Measurements from ENCODE around the gene PCDH17. TPM values are rescaled to one million over a fixed set of nuclear protein-coding genes. Genes with fewer than 3 reads are reported as not detected.

The PCDH17 gene
- total RNA-seq, 4 donors from 2014 or later: 4.6 to 10.8 (median 7.4) TPM

- H3K9me3 ChIP-seq: no peaks in the 10 kb centered on the region
- peaks cover 0 to 37% (median 3%) of the 10 kb centered on the region in 4 donors for H3K4me1 ChIP-seq
- no peaks in the 10 kb centered on the region for H3K36me3 ChIP-seq
- no peak for TF ChIP-seq POLR2A (IDR thresholded peaks at IDR 0.05)
- TF ChIP-seq CTCF (IDR thresholded peaks at IDR 0.05): no peak
- no peak for TF ChIP-seq EP300 (IDR thresholded peaks at IDR 0.05)
- H3K4me3 ChIP-seq: peak overlapping the region in 1 of 4 donors; percentile 60
- peak overlapping the region in 1 of 4 donors; percentile 11 for H3K27ac ChIP-seq
- WGBS, 2 donors: 55 to 59% methylated on average over 2 of the region's 2 CpGs
- no peak for DNase-seq (ENCODE audit: low spot score in 2 of 2)
- H3K27me3 ChIP-seq: peaks cover 0 to 40% of the 10 kb centered on the region in 2 donors
Observed at GRCh38 chr13:57635541-57636085, 4.1 kb downstream of the PCDH17 start.

- Histone ChIP-seq H3K36me3 (no peaks in the 10 kb centered on the region), H3K27me3 (peaks cover 0 to 31% of the 10 kb centered on the region in 2 donors), H3K4me1 (peaks cover 0 to 26% (median 2%) of the 10 kb centered on the region in 4 donors), H3K27ac (no peak overlapping the region), H3K9me3 (no peaks in the 10 kb centered on the region), H3K4me3 (no peak overlapping the region)
- TF ChIP-seq EP300 (IDR thresholded peaks at IDR 0.05): no peak
- TF ChIP-seq CTCF (IDR thresholded peaks at IDR 0.05): no peak
- no peak for TF ChIP-seq POLR2A (IDR thresholded peaks at IDR 0.05)
- WGBS, 2 donors: 62 to 69% methylated on average over 2 of the region's 2 CpGs
- DNase-seq (ENCODE audit: low spot score in 2 of 2): no peak
Observed at GRCh38 chr13:57636816-57637215, 5.3 kb downstream of the PCDH17 start.

- 74 to 89% methylated on average over 1 of the region's 1 CpG for WGBS, 2 donors
- Histone ChIP-seq H3K36me3 (no peaks in the 10 kb centered on the region), H3K27me3 (peaks cover 0 to 24% of the 10 kb centered on the region in 2 donors), H3K4me1 (peaks cover 0 to 19% (median 0%) of the 10 kb centered on the region in 4 donors), H3K27ac (no peak overlapping the region), H3K4me3 (no peak overlapping the region), H3K9me3 (no peaks in the 10 kb centered on the region)
- DNase-seq (ENCODE audit: low spot score in 2 of 2): no peak
- TF ChIP-seq EP300 (IDR thresholded peaks at IDR 0.05) (no peak), CTCF (IDR thresholded peaks at IDR 0.05) (no peak), POLR2A (IDR thresholded peaks at IDR 0.05) (no peak)
Observed at GRCh38 chr13:57637515-57637914, 6.0 kb downstream of the PCDH17 start.

GRCh38 chr13:57638186-57638890 lies 6.8 kb downstream of the PCDH17 start:
- no peak overlapping the region for H3K27ac ChIP-seq
- H3K4me3 ChIP-seq: no peak overlapping the region

More at GRCh38 chr13:57638186-57638890, 6.8 kb downstream of the PCDH17 start:
- WGBS, 2 donors: 72 to 74% methylated on average over 4 of the region's 4 CpGs
- Histone ChIP-seq H3K4me1 (peaks cover 0 to 12% (median 0%) of the 10 kb centered on the region in 4 donors), H3K36me3 (no peaks in the 10 kb centered on the region), H3K27me3 (peaks cover 0 to 16% of the 10 kb centered on the region in 2 donors), H3K9me3 (no peaks in the 10 kb centered on the region)
- TF ChIP-seq EP300 (IDR thresholded peaks at IDR 0.05) (no peak), CTCF (IDR thresholded peaks at IDR 0.05) (no peak), POLR2A (IDR thresholded peaks at IDR 0.05) (no peak)
- DNase-seq (ENCODE audit: low spot score in 2 of 2): no peak
